NCI-H345 treated with DMSO at 0.1 percent for 48 hours (cell line): Measurements from ENCODE around the gene OR5K3.
"Not testable (repeated sequence)": the region's sequence is repeated elsewhere in the genome, so short reads cannot be mapped to it uniquely, and the experiment has no call there.

Source experiments
- DNase-seq: peaks from one replicate; lab custom pipeline; 2025; ENCODE audit not compliant: unreplicated experiment; lab: John Stamatoyannopoulos, UW

The OR5K3 gene, protein sequence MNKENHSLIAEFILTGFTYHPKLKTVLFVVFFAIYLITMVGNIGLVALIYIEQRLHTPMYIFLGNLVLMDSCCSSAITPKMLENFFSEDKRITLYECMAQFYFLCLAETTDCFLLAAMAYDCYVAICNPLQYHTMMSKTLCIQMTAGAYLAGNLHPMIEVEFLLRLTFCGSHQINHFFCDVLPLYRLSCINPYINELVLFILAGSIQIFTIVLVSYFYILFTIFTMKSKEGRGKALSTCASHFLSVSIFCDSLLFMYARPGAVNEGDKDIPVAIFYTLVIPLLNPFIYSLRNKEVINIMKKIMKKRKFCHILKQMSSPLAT

GRCh38 chr3:98390366-98390765 lies at the start of gene OR5K3:
Gene OR5K3 (plus strand): TSS chr3:98390666. CDS start chr3:98390666, 0 bp downstream.
- DNase-seq, result no peak

- DNase-seq, result no peak
Observed at GRCh38 chr3:98341758-98342157, 48.7 kb upstream of the OR5K3 start.

GRCh38 chr3:98343647-98344507 lies 46.6 kb upstream of the OR5K3 start:
- no peak for DNase-seq

DNA sequence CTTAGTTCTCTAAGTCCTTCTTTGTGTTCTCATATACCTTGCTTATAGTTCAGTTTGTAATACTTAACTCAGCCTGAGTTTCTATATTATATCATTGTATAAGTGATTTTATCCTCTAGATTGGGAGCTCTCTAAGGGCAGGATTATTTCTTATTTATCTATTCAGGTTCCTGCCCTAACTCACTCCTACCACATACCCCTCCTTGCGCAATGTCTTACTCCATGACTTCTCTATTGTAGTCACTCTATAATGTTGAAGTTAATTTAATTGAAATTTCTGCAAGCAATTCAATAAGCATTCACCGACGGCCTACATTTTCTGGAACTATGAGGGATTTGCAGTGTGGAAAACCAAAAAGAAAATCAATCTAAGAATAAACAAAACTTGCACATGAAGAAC lies 40.4 kb upstream of the OR5K3 start:
- no peak for DNase-seq

DNA sequence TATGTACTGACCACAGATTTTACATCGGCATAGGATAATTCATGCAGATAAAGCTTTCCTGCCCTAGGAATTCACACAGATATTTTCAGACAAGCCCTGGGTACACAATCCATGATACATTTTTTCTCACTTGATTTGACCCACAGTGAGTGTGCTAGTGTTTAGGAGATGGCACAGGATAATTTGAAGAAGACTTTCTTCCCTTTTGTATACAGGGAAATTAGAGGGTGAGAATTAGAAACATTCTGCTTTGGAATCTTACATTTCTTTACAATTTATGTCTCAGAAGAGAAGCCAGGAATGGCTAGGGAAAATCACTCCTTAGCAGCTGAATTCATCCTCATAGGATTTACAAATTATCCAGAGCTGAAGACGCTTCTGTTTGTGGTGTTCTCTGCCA lies 36.9 kb upstream of the OR5K3 start, which contains the start of gene OR5K4:
Gene OR5K4, plus strand, starts transcription at position 301 of the 400 bp plus-strand sequence. Its CDS starts 0 bp downstream, at position 301.
- no peak for DNase-seq

DNA sequence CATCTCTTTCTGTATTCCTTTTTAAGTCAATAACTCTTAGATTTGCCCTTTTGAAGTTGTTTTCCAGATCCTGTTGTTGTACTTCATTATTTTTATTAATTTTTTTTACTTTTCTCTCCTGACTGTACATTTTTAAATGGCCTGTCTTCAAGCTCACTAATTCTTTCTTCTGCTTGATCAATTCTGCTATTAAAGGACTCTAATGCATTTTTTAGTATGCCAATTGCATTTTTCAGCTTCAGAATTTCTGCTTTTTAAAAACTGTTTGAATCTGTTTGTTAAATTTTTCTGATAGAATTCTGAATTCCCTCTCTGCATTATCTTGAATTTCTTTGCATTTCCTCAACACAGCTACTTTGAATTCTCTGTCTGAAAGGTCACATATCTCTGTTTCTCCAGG lies 31.2 kb upstream of the OR5K3 start:
- DNase-seq, result no peak

DNA sequence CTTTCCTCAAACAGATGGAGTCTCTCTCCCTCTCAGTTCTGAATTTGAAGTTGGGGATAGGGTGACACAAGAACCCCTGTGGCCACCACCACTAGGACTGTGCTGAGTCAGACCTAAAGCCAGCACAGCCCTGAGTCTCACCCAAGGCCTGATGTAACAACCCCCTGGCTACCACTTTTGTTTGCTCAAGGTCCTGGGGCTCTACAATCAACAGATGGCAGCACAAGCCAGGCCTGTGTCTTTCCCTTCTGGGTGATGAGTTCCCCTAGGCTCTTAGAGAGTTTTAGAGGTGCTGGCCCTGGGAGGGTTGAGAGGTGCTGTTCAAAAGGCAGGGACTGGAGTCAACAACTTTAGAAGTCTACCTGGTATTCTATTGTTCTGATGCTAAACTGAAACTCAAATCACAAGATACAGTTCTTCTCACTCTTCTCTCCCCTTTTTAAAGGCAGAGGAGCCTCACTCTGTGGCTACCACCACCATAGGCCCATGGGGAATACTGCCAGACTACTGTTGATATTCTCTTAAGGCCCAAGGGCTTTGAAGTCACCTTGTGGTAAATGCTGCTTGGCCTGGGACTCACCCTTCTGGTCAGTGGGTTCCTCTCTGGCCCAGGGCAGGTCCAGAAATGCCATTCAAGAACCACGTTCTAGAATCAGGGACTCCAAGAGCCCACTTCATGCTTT lies 30.3 kb upstream of the OR5K3 start:
- DNase-seq, result no peak

DNA sequence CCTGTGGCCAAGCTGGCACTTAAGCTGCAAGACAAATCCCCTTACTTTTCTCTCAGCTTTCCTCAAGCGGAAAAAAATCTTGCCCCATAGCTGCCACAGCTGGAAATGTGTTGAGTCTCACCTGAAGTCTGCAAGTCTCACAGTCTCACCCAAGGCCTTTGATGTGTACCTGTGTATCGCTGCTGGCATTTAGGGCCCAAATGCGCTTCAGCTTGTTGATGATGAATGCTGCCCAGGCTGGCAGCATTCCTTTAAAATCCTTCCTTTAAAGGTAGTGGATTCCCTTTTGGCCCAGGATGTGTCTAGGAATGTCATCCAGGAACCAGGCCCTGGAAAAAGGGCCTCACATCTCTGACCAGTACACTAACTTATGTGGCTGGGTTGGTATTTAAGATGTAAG lies 29.8 kb upstream of the OR5K3 start:
- no peak for DNase-seq

DNA sequence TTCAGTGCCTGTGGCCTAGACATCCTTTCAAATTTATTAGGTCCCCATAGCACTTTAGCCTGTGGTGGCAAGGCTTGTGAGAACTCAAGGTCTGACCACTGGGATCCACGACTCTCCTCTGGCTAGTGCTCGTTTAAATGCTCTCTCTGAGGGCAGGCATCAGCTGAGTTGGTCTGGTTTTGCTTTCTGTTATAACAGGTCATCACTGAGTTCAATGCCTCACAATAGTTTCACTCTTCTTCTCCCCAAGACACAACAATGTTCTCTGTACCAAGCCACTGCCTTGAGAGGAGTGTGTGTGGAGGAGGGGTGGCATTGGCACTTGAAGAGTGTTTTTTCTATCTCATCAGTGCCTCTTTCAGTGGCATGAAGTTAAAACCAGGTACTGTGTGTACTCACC lies 29.2 kb upstream of the OR5K3 start:
- DNase-seq, result no peak

DNA sequence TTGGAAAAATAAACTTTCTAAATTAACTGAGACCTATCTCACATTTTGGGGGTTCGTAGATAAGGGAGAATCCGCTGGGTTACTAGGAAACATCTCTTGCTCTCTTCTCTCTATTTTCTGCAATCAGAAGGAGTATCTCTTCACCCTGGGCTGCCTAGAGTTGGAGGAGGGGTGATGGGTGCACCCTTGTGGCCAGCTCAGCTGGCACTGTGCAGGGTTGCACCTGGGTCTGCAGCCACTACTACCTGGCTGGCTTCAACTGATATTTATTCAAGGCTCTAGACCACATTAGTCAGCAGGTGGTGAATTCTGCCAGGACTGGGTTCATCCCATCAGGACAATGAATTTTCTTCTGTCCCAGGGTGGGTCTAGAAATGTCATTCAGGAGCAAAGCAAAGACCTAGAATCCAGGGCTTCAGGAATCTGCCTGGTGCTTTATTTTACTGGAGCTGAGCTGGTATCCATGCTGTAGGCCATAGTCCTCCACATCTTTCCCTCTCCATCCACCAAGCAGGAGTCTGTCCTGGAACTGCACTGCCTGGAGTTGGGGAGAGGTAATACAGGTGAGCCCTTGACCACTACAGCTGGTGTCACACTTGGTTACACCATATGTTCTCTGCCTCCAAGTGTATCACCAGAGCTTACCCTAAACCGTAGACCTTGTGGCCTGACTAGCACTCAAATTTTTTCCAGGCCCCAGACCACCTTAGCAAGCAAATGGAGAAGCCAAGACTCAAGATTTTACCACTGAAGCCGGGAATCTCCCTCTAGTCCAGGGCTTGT lies 22.8 kb upstream of the OR5K3 start:
- DNase-seq, result no peak

- no peak for DNase-seq
Observed at GRCh38 chr3:98371186-98371585, 19.3 kb upstream of the OR5K3 start.

GRCh38 chr3:98371853-98372252 lies 18.6 kb upstream of the OR5K3 start:
- DNase-seq, result no peak

GRCh38 chr3:98372445-98372844 lies 18.0 kb upstream of the OR5K3 start:
- no peak for DNase-seq

DNA sequence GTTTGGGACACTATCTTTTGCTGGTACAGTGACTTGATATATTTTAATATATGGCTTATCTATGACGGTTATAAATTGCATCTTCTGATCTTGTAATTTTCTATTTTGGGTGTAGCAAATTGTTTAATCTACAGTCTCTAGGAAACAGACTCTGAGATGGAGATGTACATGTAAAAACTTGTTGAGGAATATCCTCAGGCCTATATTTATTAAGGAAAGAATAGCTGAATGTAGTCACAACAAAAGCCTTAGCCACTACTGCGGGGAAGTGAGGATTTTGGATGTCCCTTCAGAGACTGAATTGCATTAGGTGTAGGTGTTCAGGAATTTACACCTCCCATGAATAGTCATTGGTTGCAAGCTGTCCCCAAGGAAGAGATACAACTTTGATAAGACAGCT lies 13.8 kb upstream of the OR5K3 start:
- no peak for DNase-seq

- DNase-seq, result no peak
Observed at GRCh38 chr3:98388147-98388546, 2.3 kb upstream of the OR5K3 start.

DNA sequence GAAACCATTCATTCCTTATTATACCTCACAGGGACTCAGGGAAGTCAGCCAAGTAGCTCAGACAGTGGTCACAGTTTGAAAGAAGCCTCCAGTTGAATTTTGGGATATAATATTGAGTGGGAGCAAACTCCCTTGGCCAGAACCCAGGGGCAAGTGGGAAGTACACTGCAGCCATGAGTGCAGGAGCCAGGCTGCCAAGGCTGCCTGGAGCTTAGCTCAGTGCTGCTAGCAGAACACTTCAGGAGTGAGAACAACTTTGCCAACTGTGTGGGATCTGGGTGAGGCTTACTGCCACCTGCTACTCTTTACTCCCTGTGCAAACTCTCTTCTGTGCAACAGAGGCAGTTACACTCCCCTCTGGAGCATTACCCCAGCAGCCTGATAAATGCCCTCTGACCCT lies 4.6 kb downstream of the OR5K3 start:
- no peak for DNase-seq

DNA sequence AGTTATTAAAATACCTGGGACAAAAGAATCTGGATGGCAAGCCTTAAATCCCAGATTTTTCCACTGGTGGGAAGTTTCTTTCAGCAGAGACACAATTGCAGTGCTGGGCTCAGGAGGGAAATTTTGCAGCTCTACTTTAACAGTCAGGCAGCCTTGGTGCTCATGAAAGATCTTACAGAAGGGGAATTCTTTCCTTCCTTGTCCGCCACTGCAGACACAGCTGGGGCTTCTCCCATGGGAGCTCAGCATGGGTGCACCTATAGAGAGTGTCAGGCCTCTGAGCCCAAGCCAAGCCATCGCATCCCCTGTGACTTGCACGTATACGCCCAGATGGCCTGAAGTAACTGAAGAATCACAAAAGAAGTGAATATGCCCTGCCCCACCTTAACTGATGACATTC lies 6.0 kb downstream of the OR5K3 start:
- not testable (repeated sequence) for DNase-seq

GRCh38 chr3:98398513-98398912 lies 8.0 kb downstream of the OR5K3 start:
- no peak for DNase-seq

GRCh38 chr3:98402507-98402906 lies 12.0 kb downstream of the OR5K3 start:
- DNase-seq, result no peak

- DNase-seq, result no peak
Observed at GRCh38 chr3:98404010-98404409, 13.5 kb downstream of the OR5K3 start.

GRCh38 chr3:98406034-98406433 lies 15.6 kb downstream of the OR5K3 start:
- DNase-seq, result no peak
